WERI-Rb-1 (cell line): Measurements from ENCODE around the gene NDUFA7.
A peak's percentile ranks its signal among the peaks of the same experiment; 100 is the strongest.
"Not testable (repeated sequence)": the region's sequence is repeated elsewhere in the genome, so short reads cannot be mapped to it uniquely, and the experiment has no call there.

Source experiments
- DNase-seq: peaks from one replicate; pipeline ENCODE4 v3.0.0-alpha.2; 2020
- H3K27ac ChIP-seq: fragments of 250-450 bp; sonication (Bioruptor Pico); 2 replicates; pipeline ENCODE4 v1.5.1; 2020; ENCODE audit warnings: mild to moderate bottlenecking, moderate library complexity
- H3K27me3 ChIP-seq: fragments of 250-450 bp; sonication (Bioruptor Pico); 2 replicates; pipeline ENCODE4 v1.5.1; 2021; ENCODE audit warnings: mild to moderate bottlenecking, low read depth, moderate library complexity; ENCODE audit not compliant: insufficient read depth, severe bottlenecking
- H3K36me3 ChIP-seq: fragments of 250-450 bp; sonication (Bioruptor Pico); 2 replicates; pipeline ENCODE4 v1.5.1; 2020; ENCODE audit warnings: mild to moderate bottlenecking, moderate library complexity
- H3K4me3 ChIP-seq: 2 replicates; pipeline ENCODE4 v1.5.1; 2011; ENCODE audit warnings: low read depth, mild to moderate bottlenecking, control low read depth, low read length
- H3K9me3 ChIP-seq: fragments of 250-450 bp; sonication (Bioruptor Pico); 2 replicates; pipeline ENCODE4 v1.5.1; 2021; ENCODE audit warnings: mild to moderate bottlenecking, moderate library complexity; ENCODE audit not compliant: severe bottlenecking
- CTCF ChIP-seq: IDR thresholded peaks from 2 replicates; pipeline ENCODE4 v1.5.1; 2011; ENCODE audit warnings: low read depth, mild to moderate bottlenecking, control low read depth, inconsistent platforms, low read length

Gene NDUFA7

GRCh38 chr19:8355631-8356402 lies 34.6 kb upstream of the NDUFA7 start:
- no peak for TF ChIP-seq CTCF
- Histone ChIP-seq H3K4me3 (no peak overlapping the region), H3K9me3 (no peaks in the 10 kb centered on the region), H3K27ac (no peak overlapping the region), H3K36me3 (no peaks in the 10 kb centered on the region), H3K27me3 (no peaks in the 10 kb centered on the region)
- no peak for DNase-seq

- not testable (repeated sequence) for H3K4me3 ChIP-seq, DNase-seq, H3K36me3 ChIP-seq, H3K27me3 ChIP-seq, H3K9me3 ChIP-seq, H3K27ac ChIP-seq
Measured at GRCh38 chr19:8352845-8353244, 31.7 kb upstream of the NDUFA7 start.

GRCh38 chr19:8352134-8352827 lies 31.1 kb upstream of the NDUFA7 start:
- no peaks in the 10 kb centered on the region for H3K36me3 ChIP-seq
- H3K4me3 ChIP-seq = no peak overlapping the region

GRCh38 chr19:8349629-8350372 lies 28.6 kb upstream of the NDUFA7 start:
- H3K9me3 ChIP-seq, H3K36me3 ChIP-seq, H3K4me3 ChIP-seq, H3K27ac ChIP-seq, DNase-seq, H3K27me3 ChIP-seq: not testable (repeated sequence)

More at GRCh38 chr19:8352134-8352827, 31.1 kb upstream of the NDUFA7 start:
- TF ChIP-seq CTCF = no peak
- Histone ChIP-seq H3K27me3 (no peaks in the 10 kb centered on the region), H3K27ac (no peak overlapping the region), H3K9me3 (no peaks in the 10 kb centered on the region)
- DNase-seq = no peak

GRCh38 chr19:8343483-8343844 lies 22.3 kb upstream of the NDUFA7 start:
- peaks cover 4% of the 10 kb centered on the region for H3K27me3 ChIP-seq
- H3K9me3 ChIP-seq = no peaks in the 10 kb centered on the region
- H3K36me3 ChIP-seq = no peaks in the 10 kb centered on the region
- no peak overlapping the region for H3K4me3 ChIP-seq
- no peak for DNase-seq
- no peak for TF ChIP-seq CTCF
- no peak overlapping the region for H3K27ac ChIP-seq

GRCh38 chr19:8342684-8343482 lies 21.7 kb upstream of the NDUFA7 start, which contains the start of gene KANK3:
Gene KANK3, minus strand, starts transcription at chr19:8343262. Its CDS starts 5,434 bp downstream, at chr19:8337828.
- peak within 1 kb of the TSS; percentile 62 for H3K4me3 ChIP-seq
- no peak for TF ChIP-seq CTCF
- DNase-seq = peak; percentile 98
- peaks cover 4% of the 10 kb centered on the region for H3K27me3 ChIP-seq
- H3K27ac ChIP-seq = no peak within 1 kb of the TSS
- no peaks in the 10 kb centered on the region for H3K36me3 ChIP-seq
- no peaks in the 10 kb centered on the region for H3K9me3 ChIP-seq
